ENCODE results near the gene FOXG1.

DNA sequence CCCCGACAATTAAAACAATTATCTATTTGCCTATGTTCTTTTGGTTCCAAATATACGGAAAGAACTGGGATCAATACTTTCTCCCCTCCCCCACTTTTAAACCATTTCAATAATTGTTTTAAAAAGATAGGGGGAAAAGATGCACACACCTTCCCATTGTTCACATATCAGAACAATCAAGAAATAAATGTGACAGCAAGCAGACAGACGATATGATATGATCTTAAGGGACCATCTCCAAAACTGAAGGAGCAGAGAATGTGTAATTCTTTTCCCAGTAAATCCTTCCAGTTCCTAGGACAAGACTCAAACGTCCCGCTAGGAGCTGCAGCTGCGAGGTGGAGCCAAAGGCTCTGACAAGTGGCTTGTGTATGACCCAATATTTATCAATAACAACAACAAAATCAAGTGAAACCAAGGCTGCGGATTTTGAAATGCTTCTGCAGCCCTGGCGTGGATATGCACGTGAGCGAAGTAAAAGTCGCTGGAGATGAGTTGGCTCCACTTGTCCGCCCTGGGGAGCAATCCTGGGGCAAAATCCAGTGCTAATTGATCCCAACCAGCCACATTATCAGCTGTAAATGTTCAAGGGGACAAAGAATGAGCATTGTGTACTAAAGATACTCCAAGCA is 8.2 kb upstream of the FOXG1 start:
- TF ChIP-seq ZNF444 (CRISPR knock-in tag; IDR thresholded peaks at IDR 0.05) (no peak), RBFOX2 (IDR thresholded peaks at IDR 0.05; ENCODE audit: low read depth, low read length) (no peak), ZNF696 (CRISPR knock-in tag; conservative IDR thresholded peaks at IDR 0.05) (no peak), CBX2 (IDR thresholded peaks at IDR 0.05; ENCODE audit: insufficient read depth, low read length, poor library complexity, severe bottlenecking) (no peak), RBM39 (optimal IDR thresholded peaks at IDR 0.05; ENCODE audit: low read depth, low read length) (no peak), ZNF707 (CRISPR knock-in tag; conservative IDR thresholded peaks at IDR 0.05) (no peak), RBBP5 (IDR thresholded peaks at IDR 0.05; ENCODE audit: borderline replicate concordance, insufficient read depth, low read length, poor library complexity, severe bottlenecking) (no peak), ESRRA (IDR thresholded peaks at IDR 0.05; ENCODE audit: borderline replicate concordance, low read depth) (no peak), RB1 (IDR thresholded peaks at IDR 0.05; ENCODE audit: low read depth) (no peak), SP2 (IDR thresholded peaks at IDR 0.05; ENCODE audit: extremely low read depth, low read depth, low read length, poor library complexity, severe bottlenecking) (no peak)
- TF ChIP-seq, protein P1, sequence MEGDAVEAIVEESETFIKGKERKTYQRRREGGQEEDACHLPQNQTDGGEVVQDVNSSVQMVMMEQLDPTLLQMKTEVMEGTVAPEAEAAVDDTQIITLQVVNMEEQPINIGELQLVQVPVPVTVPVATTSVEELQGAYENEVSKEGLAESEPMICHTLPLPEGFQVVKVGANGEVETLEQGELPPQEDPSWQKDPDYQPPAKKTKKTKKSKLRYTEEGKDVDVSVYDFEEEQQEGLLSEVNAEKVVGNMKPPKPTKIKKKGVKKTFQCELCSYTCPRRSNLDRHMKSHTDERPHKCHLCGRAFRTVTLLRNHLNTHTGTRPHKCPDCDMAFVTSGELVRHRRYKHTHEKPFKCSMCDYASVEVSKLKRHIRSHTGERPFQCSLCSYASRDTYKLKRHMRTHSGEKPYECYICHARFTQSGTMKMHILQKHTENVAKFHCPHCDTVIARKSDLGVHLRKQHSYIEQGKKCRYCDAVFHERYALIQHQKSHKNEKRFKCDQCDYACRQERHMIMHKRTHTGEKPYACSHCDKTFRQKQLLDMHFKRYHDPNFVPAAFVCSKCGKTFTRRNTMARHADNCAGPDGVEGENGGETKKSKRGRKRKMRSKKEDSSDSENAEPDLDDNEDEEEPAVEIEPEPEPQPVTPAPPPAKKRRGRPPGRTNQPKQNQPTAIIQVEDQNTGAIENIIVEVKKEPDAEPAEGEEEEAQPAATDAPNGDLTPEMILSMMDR (IDR thresholded peaks at IDR 0.05 in 2 of 3, conservative IDR thresholded peaks at IDR 0.05 in 1 of 3; ENCODE audit: insufficient read depth in 2 of 3, low read depth in 1 of 3, low read length in 3 of 3): no peak
- TF ChIP-seq, protein P2, sequence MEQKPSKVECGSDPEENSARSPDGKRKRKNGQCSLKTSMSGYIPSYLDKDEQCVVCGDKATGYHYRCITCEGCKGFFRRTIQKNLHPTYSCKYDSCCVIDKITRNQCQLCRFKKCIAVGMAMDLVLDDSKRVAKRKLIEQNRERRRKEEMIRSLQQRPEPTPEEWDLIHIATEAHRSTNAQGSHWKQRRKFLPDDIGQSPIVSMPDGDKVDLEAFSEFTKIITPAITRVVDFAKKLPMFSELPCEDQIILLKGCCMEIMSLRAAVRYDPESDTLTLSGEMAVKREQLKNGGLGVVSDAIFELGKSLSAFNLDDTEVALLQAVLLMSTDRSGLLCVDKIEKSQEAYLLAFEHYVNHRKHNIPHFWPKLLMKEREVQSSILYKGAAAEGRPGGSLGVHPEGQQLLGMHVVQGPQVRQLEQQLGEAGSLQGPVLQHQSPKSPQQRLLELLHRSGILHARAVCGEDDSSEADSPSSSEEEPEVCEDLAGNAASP (IDR thresholded peaks at IDR 0.05): no peak
